GM12872 (cell line): ENCODE data around the gene SDK2.

Source experiments
- TF ChIP-seq, protein P1 (sequence below): IDR thresholded peaks from 3 replicates; pipeline ENCODE4 v1.5.1; 2011; ENCODE audit warnings: low read depth, mild to moderate bottlenecking, low read length, moderate library complexity; ENCODE audit not compliant: insufficient read depth

SDK2 gene

DNA sequence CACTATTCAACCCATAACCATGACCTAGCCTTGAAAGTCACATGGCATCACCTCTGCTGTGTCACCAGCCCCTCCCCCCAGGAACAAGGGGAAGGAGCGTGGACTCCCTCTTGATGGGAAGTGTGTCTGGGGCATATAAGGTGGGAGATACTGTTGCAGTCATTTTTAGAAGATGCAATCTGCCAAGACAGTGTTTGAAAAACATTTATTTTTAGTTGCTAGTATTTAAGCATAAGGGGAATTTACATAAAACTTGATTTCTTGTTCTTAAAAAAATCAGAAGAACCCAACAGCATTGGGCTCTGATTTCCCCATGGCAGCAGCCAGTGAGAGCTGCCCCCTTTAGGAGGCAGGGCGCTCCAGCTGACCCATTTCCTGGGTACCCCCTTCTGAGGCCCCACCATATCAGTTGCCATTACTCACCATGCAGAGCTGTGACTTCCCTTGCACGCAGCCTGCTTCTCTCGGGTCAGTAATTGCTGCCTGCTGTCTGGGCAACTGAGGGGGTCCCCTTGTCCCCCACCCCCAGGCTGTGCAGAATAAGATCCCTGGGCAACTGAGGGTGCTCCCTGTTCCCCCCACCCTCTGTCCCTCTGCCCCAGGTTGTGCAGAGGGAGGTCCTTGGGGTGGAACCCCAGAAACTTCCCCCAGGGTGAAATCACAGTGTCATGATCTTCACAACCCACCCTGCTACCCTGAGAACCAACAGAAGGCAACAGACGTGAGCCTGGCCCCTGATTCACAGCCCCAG is 320.7 kb downstream of the SDK2 start:
- TF ChIP-seq, protein P1, sequence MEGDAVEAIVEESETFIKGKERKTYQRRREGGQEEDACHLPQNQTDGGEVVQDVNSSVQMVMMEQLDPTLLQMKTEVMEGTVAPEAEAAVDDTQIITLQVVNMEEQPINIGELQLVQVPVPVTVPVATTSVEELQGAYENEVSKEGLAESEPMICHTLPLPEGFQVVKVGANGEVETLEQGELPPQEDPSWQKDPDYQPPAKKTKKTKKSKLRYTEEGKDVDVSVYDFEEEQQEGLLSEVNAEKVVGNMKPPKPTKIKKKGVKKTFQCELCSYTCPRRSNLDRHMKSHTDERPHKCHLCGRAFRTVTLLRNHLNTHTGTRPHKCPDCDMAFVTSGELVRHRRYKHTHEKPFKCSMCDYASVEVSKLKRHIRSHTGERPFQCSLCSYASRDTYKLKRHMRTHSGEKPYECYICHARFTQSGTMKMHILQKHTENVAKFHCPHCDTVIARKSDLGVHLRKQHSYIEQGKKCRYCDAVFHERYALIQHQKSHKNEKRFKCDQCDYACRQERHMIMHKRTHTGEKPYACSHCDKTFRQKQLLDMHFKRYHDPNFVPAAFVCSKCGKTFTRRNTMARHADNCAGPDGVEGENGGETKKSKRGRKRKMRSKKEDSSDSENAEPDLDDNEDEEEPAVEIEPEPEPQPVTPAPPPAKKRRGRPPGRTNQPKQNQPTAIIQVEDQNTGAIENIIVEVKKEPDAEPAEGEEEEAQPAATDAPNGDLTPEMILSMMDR = no peak

DNA sequence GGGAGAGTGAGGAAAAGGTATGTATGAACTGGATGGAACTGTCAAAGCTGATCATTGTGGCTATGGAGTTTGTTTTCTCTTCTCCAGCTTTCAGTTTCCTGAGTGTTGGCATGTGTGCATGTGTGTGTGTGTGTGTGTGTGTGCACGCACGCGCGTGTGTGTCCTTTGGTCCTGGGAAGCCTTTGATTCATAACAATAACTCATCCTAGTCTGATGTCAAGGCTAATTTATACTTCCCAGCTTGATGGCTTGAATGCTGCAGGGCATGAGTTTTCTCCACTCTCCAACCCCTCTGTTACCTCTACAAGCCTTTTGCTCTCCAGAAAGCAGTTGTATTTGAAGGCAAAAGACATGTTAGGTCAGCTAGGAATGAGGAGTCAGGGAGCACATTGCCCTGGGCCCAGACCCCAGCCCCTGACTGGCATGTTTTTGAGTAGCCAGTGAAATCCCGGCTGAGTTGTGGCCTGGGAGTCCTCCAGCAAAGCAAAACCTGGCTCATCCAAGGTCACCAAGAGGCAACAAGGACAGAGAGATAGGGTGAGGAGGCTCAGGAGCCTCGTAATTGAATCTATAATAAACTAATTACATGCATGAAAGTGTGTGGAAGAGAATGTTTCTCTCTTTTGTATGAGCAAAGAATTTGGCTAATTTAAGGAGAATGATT is 323.5 kb downstream of the SDK2 start:
- TF ChIP-seq, protein P1 = no peak

DNA sequence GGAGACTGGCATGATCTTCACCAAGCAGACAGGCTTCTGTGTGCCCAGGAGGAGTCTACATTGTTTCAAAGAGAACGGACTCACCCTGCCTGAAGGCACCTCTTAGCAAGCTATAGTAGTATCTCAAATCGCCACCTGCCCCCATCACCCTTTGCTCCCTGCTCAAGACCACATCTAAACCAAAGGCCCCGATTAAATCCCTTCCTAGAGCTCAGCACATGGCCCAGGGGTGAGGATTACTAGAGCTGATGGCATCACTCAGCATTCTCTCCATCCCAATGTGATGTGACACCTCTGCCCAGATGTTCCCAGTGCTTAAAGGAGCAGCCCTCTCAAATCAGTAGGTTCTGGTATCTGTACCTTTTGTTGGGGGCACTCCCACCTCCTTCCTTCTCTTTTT is 324.5 kb downstream of the SDK2 start:
- TF ChIP-seq, protein P1 = no peak

DNA sequence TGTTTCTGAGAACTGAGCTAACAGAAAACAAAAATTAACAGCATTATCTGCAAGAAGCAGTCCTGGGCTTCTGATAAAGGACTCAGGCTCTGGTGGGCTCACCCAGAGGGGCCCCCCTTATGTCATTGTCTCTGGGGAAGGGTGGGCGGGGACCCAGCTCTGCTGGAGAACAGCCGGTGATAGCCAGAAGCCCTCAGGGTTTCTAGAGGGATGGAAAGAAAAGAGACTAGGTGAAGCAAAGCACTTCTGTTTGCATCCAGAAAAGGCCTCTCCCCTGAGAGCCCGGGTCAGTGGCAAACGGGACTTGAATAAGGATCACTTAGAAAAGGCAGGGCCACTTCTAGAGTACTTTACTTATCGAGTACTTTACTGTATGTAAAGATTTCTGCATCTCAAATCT is 325.4 kb downstream of the SDK2 start:
- TF ChIP-seq, protein P1 = no peak

DNA sequence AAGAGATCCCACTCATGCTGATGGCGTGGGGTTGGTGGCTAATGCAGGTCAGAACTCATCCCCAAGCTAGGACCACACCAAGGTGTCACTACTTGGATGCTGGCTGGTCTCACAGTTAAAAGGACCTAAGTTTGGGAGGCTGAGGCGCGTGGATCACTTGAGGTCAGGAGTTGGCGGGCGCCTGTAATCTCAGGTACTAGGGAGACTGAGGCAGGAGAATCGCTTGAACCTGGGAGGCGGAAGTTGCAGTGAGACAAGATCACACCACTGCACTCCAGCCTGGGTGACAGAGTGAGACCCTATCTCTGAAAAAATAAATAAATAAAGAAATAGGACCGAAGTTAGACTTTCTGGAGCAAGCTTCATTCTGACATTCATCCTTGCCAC is 325.8 kb downstream of the SDK2 start:
- TF ChIP-seq, protein P1 = no peak

DNA sequence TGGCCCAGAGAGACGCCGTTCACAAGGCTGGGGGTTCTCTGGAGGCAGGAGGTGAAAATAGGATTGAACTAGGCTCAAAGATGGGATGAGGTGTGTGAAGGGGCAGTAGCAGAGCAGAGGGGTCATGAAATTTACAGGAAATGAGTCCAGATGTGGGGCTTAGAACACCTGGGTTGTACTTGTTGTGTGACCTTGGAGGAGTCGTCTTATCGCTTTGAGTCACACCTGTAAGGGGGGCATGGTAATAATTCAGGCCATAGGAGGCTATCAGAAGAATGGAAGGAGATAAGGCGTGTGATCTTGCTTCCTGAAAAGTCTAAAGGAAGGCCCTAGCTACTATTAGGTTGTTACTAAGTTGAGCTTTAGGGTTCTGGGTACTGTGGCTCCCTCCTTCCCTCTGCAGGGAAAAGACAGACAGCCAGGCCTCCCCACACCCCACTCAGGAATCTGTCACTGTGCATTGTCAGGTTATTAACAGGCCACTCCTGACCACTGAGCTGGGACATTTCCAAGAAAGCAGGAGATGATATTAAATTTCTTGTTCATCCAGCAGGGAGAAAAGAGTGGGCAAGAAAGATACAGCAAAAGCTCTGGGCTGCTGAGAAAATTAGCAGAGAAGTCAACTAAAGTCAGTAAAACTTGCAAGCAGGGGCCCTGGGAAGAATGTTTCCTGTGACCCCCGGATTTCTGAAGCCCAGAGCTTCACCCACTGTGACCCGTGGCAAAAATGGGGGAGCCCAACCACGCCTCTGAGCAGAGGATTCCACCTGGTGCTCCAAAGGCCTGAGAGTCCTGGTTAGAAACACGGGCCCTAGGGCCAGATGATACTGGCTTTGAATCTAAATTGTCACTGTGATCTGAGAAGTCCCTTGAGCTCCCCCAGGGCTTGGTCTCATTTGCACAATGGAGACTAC is 326.5 kb downstream of the SDK2 start:
- TF ChIP-seq, protein P1 = no peak

DNA sequence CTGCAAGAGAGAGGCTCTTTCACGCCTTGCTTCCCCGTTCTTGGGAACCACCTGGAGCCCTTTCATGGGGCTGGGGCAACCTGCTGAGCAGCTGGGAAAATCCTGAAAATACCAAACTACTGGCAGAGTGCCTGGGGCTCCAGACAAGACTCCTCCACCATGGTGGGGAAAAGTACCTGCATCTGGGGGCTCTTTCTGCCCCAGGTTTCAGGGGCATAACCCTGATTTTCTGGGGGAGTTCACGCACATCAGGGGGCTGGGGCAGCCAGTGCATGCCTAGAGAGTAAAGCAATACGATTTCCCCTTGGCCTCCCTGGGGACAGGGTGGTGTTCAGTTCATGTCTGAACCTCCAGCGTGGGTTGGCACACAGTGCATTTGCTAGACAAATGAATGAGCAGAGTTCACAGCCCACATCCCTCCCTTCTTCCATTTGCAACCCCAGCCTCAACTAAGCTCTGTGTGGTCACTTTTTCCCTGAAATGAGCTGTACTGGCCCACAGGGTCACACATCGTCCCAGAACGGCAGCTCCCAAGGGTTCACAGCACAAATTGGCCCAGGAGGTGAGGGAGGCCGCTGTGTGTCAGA is 327.2 kb downstream of the SDK2 start:
- TF ChIP-seq, protein P1 = no peak
